IPS-NIHi7 (cell line): ENCODE measurements around the gene ITGB7.

Experiments
- DNase-seq: peaks from one replicate; pipeline ENCODE4 v3.0.0; 2012; ENCODE audit warnings: mixed read lengths; ENCODE audit errors: extremely low spot score

ITGB7 gene

DNA sequence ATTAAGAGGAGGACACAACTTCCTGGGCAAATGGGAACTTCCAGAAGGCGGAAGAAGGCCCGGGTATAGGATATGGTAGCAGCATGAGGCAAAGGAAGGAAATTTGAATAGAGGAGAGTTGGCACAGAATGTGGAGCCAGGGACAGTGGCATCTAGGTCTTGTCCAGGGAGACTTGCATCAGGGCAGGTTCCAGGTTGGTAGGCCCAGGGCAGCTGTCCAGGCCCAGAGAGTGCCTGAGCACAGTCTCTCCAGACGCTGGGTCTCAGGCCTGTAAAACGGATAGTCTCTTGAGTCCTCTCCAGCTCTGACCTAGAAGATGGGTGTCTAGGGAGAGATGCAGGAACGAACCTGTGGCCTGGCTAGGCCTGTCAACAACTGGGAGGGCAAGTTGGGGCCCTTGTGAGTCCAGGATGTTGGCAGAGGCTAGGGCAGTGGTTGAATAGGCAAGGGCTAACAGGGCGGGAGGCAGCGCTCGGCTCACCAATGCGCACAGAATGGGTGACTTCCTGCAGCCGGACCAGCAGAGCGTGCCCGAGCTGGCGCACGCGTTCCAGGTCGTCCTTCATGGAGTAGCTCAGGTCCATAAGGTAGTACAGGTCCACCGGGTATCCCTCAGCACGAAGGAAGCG, 9.9 kb downstream of the ITGB7 start:
- no peak for DNase-seq

- no peak for DNase-seq
Measured at GRCh38 chr12:53196486-53196885, 10.6 kb downstream of the ITGB7 start.

- no peak for DNase-seq
Measured at GRCh38 chr12:53195516-53196420, 11.3 kb downstream of the ITGB7 start.

DNA sequence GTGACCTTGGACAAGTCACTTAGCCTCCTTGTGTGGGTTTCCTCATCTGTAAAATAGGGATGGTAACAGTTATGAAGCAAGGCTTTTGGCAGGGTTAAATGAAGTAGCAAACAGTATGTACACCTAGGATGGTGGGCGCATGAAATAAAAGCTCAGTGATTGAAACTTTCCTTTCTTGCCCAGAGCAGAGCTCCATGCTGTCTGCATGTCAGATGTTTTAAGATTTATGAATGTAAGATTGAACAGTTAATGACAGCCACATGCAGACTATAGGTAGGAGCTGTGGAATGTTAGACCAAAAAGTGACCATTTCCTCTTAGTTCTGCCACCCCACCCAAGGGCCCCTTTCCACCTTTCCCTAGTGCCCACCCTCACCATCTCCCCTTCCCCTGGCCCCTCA, 12.1 kb downstream of the ITGB7 start:
- no peak for DNase-seq

DNA sequence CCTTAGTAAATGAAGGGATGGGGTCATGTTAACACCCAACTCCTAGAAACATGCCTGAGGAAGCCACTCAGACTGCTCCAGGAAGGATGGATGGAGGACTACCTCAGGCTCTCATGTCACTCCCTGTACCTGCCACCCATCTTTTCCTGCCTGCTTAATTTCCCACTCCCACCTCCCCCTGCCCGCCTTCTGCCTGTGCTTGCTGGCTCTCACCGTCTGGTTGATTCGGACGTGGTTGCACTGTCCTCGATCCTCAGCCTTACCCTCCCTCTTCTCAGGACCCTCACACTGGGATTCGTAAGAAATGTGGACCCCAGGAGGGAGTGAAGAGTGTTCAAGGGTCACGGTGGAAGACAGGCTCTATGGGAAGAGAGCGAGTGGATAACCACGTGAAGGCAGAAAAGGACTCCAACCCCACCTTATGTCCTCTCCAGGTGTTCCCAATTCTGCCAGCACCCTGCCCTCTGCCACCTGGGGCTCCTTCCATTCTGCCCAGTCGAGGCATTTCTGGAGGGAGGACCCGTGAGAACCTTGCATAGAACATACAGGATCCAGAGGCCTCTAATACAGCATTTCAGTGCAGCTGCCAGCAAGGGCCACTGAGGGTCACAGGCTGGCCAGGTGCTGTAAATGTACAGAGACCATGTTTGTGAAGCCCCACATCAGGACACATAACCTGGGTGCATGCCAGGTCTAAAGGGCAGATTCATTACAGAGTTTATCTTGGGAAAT, 12.9 kb downstream of the ITGB7 start:
- DNase-seq, result no peak

GRCh38 chr12:53193040-53193439, 14.0 kb downstream of the ITGB7 start:
- DNase-seq, result no peak

- DNase-seq, result no peak
Measured at GRCh38 chr12:53192531-53193021, 14.5 kb downstream of the ITGB7 start.

GRCh38 chr12:53191885-53192530, 15.0 kb downstream of the ITGB7 start:
- no peak for DNase-seq

DNA sequence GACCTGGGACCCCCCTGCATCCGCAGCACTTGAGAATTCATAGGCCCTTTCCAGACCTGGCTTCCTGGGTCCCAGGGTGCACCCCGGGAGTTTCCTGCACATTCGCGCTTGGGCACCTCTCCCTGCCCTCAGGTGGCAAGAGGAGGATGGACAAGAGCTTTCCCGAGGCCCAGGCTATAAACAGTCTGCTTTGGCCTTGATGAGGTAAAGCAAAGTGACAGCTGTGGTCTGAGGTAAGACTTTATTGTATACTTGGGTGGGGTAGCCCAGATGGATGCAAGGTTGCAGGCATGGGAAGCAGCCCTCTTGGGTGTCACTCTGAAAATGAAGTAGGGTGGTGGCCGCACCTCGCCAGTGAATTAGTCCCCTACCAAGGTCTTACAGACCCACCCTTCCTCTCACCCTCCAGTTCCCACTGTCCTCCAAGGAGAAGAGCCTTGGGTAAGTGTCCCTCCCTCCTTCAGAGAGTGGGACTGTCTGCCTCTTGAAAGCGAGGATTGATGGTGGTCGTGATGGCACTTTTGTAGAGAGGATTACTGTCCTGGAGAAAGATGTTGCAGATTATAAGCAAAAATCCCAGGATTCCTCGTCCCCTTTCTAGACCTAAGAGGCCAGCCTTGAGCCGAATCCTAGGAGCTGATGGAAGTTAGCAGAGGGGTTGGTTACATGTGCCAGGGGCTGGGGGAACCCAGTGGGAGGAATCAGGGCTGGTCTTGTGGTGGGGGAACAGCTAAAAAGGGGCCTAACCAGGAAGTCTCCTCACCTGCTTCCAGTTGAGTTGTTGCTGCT, 15.8 kb downstream of the ITGB7 start:
- no peak for DNase-seq

GRCh38 chr12:53190108-53190729, 16.8 kb downstream of the ITGB7 start:
- peak; percentile 91 for DNase-seq

DNA sequence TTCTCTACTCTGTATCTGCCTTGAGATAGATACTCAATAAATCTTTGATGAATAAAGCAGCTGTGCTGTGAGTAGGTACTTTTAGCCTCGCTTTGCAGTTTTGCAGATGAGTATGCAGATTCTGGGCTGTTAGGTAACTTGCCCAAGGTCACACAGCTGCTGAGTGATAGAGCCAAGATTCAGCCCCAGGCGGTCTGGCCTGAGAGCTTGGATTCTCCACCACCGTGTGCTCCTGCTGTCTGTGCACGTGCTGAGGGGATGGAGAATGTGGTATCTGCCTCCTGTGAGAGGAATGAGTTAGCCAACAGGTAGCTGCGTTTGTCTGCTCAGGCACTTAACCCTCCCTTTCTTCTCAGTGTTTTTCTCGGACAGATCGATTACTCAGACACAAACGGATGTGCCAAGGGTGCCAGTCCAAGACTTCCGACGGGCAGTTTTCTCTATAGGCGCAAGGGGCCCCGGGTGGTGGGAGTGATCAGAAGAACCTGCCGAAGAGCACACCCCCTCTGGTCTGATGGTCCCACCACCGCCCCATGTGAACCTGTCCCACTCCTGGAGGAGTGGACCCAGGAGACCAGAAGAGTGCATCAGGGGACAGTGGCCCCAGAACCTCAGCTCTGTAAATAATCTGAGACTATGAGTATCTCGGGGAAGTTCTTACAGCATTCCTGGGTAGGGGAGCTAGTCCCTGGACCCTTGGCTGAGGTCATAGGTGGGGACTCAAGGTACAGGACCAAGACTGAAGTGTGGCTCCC, 19.7 kb downstream of the ITGB7 start:
- no peak for DNase-seq

- DNase-seq, result no peak
Measured at GRCh38 chr12:53186745-53187144, 20.3 kb downstream of the ITGB7 start.

DNA sequence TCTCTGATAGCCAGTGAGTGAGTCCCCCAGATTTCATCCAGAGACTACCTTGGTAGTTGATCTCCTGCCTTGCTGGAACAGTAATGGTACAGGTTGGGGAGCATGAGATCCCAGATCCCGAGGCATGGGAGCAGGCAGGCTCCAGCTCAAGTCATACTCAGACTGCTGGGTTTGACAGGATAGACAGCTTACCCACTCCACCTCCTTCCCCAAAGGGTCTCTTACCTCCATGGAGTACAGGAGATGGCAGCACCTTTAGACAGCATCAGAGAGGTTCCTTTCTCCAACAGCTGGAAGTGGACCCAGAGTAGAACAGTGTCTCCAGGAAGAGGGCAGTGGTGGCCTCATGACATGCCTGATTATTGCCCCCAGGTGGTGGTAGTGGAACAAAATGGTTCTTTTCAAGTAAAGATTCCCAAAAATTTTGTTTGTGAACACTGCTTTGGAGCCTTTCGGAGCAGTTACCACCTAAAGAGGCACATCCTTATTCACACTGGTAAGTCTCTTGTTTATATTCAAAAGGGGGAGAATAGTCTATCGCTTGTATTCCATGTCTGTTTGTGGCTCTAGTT, 21.4 kb downstream of the ITGB7 start:
- no peak for DNase-seq

DNA sequence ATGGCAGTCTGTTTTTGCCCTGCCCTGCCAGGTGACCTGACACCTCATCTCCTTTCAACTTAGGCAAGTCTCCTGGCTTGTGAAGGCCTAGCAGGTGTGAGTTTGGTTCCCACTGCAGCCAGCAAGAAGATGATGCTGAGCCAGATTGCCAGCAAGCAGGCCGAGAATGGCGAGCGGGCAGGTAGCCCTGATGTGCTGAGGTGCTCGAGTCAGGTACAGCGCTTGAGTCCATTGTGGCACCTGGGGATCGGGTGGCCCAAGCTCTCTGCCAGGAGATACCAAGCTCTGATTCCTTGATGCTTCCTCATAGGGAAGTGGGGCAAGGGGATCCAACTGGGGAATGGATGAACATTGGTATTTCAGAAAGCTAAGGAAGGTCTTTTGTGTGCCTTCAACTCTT, 22.2 kb downstream of the ITGB7 start:
- no peak for DNase-seq

- no peak for DNase-seq
Measured at GRCh38 chr12:53182903-53183302, 24.1 kb downstream of the ITGB7 start.

DNA sequence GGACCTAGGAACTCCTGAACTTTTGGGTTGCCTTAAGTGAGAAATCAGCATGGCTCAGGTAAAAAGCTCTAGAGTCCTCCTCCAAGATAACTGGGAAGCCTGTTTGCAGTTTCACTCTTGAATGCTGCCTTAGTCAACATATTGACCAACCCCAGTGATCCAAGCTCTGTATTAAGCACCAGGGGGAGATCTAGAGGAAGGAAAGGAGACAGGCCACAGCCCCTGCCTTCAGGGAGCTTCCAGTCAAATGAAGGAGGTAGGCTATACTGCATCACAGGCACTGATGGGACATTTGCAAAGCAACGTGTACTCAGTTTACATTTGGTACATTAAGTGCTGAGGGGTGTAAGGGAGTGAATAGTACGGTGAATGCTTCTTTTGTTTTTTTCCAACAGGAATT, 25.1 kb downstream of the ITGB7 start:
- peak; percentile 5 for DNase-seq

DNA sequence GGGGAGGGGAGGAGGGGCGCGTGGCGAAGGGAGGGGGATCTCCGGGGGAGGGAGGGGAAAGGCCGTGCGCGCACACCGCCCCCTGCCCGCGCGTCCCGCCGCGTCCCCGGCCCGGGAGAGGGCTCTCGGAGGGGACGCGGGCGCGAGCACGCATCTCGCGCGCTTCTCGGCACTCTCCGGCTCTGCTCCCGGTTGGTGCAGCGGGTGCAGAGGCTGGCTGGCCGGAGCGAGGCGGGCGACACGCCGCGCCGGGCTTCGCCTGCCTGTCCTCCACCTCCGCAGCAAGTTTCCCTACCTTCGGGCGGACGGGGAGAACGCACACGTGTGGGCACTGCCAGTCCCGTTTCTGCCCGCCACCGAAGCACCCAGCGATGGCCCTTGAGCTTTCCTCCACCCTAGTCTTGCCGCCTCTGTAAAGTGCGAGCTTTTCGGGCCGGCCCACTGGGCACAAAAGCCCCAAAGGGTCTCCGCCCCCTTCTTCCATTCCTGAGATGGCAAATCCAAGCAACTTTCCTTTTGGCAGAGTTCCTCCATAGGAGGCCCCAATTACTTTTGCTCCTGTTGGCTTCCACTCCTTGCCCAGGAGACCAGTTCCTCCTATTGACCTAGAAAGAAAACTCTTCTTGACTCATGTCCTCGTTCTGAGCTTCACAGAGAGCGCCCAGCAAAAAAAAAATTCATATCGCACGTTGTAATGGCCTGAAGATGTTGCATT, 26.0 kb downstream of the ITGB7 start:
- peak; percentile 90 for DNase-seq

DNA sequence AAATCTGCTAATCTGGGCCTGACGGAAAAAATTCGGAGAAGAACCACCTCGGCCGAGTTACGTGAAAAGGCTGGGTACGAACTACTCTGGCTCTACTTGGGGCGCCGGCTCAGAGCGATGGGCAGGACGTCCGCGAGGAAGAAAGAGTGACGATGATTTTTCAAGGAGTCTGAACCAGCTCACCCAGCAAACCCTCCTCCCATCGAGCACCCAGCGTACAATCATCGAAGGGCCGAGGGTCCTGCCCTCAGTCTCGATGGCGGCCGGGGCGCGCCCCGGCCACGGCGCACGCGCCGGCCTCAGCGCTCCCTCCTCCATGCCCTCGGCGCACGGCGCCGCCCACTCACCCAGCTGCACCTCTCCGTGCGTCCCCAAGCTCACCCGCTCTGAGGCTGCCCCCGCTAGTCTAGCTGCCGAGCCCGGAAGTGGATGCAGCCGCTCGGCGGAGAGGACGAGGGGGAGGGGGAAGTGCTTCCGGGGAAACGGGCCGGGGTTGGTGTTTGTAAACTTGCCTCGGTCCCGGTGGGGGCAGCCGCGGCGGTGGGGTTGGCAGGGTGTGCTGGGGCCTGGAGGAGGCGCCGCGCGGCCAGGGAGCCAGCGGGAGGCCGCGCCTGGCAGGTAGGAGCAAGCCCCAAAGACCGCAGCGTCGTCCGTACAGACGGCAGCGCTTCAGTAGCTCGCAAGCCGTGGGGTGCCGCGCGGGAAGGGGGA, 26.7 kb downstream of the ITGB7 start, which contains the start of the genes CSAD and ZNF740:
Gene CSAD, minus strand, starts transcription at position 706 of the 711 bp plus-strand sequence. CDS start 7,455 bp downstream, outside the sequence.
Gene ZNF740, plus strand, starts transcription at position 503 of the 711 bp plus-strand sequence. CDS start 1,262 bp downstream, outside the sequence.
- peak; percentile 99 for DNase-seq
